Lower lobe of right lung (tissue), 2 donors: ENCODE measurements around the gene KATNAL1. TPM values are rescaled to one million over a fixed set of nuclear protein-coding genes. Genes with fewer than 3 reads are reported as not detected.

Experiments
- ATAC-seq, 2 donors: fragments of 200-7000 bp; cut with Tn5 transposase; one replicate each; pipeline ENCODE4 v1.9.1; 2020 to 2022; ENCODE audit warnings: mild to moderate bottlenecking in 2 of 2, moderate library complexity in 2 of 2
- DNase-seq: peaks from one replicate; pipeline ENCODE4 v3.0.0-alpha.2; 2020
- H3K27ac ChIP-seq: fragments of 200-600 bp; one replicate; pipeline ENCODE4 v1.8.0; 2022
- H3K27me3 ChIP-seq: fragments of 200-600 bp; one replicate; pipeline ENCODE4 v1.8.0; 2022; ENCODE audit warnings: low read depth
- H3K36me3 ChIP-seq: fragments of 200-600 bp; one replicate; pipeline ENCODE4 v1.8.0; 2022; ENCODE audit warnings: mild to moderate bottlenecking
- H3K4me1 ChIP-seq: fragments of 200-600 bp; one replicate; pipeline ENCODE4 v1.8.0; 2022
- H3K4me3 ChIP-seq: fragments of 200-600 bp; one replicate; pipeline ENCODE4 v1.8.0; 2022; ENCODE audit warnings: mild to moderate bottlenecking
- H3K9me3 ChIP-seq: fragments of 200-600 bp; one replicate; pipeline ENCODE4 v1.8.0; 2022
- CTCF ChIP-seq: fragments of 200-600 bp; IDR thresholded peaks from one replicate; pipeline ENCODE4 v1.8.0; 2022; ENCODE audit warnings: antibody characterized with exemption, mild to moderate bottlenecking
- intact Hi-C: fragments of 100-400 bp; cut with DNase I; formaldehyde crosslinking; loops from one replicate; pipeline ENCODE4 v1.11.0; 2022
- total RNA-seq: library from RNA; stranded (reverse); fragmentation: NEBNext Ultra II Directional; extraction: Animal tissue kit (Norgen Biotek cat#: 25700); gene quantifications from one replicate; pipeline ENCODE4 v1.2.1, GENCODE V29; 2021
- donor health status: DM: no; HTN: yes; CAD: no; lungs with severe emphysema.

KATNAL1 gene
- total RNA-seq, 1 donor from 2014 or later: 18.4 TPM

- no peak overlapping the region for H3K4me3 ChIP-seq
- H3K36me3 ChIP-seq: no peaks in the 10 kb centered on the region
- H3K27me3 ChIP-seq: no peaks in the 10 kb centered on the region
- intact Hi-C loops: no loop called here
- ATAC-seq: no peak
- no peak for DNase-seq
- H3K9me3 ChIP-seq: no peaks in the 10 kb centered on the region
- H3K27ac ChIP-seq: no peak overlapping the region
- TF ChIP-seq CTCF: no peak
- H3K4me1 ChIP-seq: peaks cover 20% of the 10 kb centered on the region
Measured at GRCh38 chr13:30301827-30302226, 5.5 kb downstream of the KATNAL1 start.

GRCh38 chr13:30300596-30300995, 6.8 kb downstream of the KATNAL1 start:
- peaks cover 10% of the 10 kb centered on the region for H3K4me1 ChIP-seq
- H3K27ac ChIP-seq: no peak overlapping the region
- H3K27me3 ChIP-seq: no peaks in the 10 kb centered on the region
- ATAC-seq (no peak), DNase-seq (no peak)
- no peak overlapping the region for H3K4me3 ChIP-seq
- TF ChIP-seq CTCF: no peak
- H3K36me3 ChIP-seq: no peaks in the 10 kb centered on the region
- intact Hi-C loops: no loop called here
- H3K9me3 ChIP-seq: no peaks in the 10 kb centered on the region

- Histone ChIP-seq H3K27me3 (no peaks in the 10 kb centered on the region), H3K9me3 (no peaks in the 10 kb centered on the region), H3K36me3 (no peaks in the 10 kb centered on the region), H3K4me1 (peaks cover 4% of the 10 kb centered on the region), H3K27ac (no peak overlapping the region), H3K4me3 (no peak overlapping the region)
- ATAC-seq (no peak), DNase-seq (no peak)
- intact Hi-C loops: no loop called here
- TF ChIP-seq CTCF: no peak
Measured at GRCh38 chr13:30299786-30300185, 7.6 kb downstream of the KATNAL1 start.

- intact Hi-C loops: no loop called here
- no peak for ATAC-seq
Measured at GRCh38 chr13:30295116-30295515, 12.2 kb downstream of the KATNAL1 start.

GRCh38 chr13:30294004-30294403, 13.3 kb downstream of the KATNAL1 start:
- Histone ChIP-seq H3K4me3 (no peak overlapping the region), H3K9me3 (no peaks in the 10 kb centered on the region), H3K27ac (no peak overlapping the region), H3K27me3 (no peaks in the 10 kb centered on the region), H3K4me1 (no peaks in the 10 kb centered on the region), H3K36me3 (no peaks in the 10 kb centered on the region)
- intact Hi-C loops: no loop called here
- TF ChIP-seq CTCF: no peak
- ATAC-seq: peak; percentile 63 to 93
- no peak for DNase-seq

More at GRCh38 chr13:30295116-30295515, 12.2 kb downstream of the KATNAL1 start:
- DNase-seq: no peak
- Histone ChIP-seq H3K27me3 (no peaks in the 10 kb centered on the region), H3K27ac (no peak overlapping the region), H3K9me3 (no peaks in the 10 kb centered on the region), H3K4me1 (no peaks in the 10 kb centered on the region), H3K36me3 (no peaks in the 10 kb centered on the region), H3K4me3 (no peak overlapping the region)
- no peak for TF ChIP-seq CTCF

- no peaks in the 10 kb centered on the region for H3K27me3 ChIP-seq
- intact Hi-C loops: no loop called here
- no peak overlapping the region for H3K27ac ChIP-seq
Measured at GRCh38 chr13:30292325-30292724, 15.0 kb downstream of the KATNAL1 start.

More at GRCh38 chr13:30292325-30292724, 15.0 kb downstream of the KATNAL1 start:
- DNase-seq (no peak), ATAC-seq (no peak)
- no peak for TF ChIP-seq CTCF
- Histone ChIP-seq H3K4me1 (no peaks in the 10 kb centered on the region), H3K9me3 (no peaks in the 10 kb centered on the region), H3K4me3 (no peak overlapping the region), H3K36me3 (no peaks in the 10 kb centered on the region)
